ENCODE data around the gene PTK7.

The PTK7 gene

GRCh38 chr6:43175676-43176422 lies 99.7 kb downstream of the PTK7 start:
- no peak overlapping the region for H3K4me3 ChIP-seq (ENCODE audit: low read depth, low read length)
- no peak for TF ChIP-seq CTCF (IDR thresholded peaks at IDR 0.05; ENCODE audit: low read depth, low read length, missing control alignments)
- no peak for DNase-seq (ENCODE audit: low read depth)

GRCh38 chr6:43176423-43176786 lies 100.3 kb downstream of the PTK7 start:
- TF ChIP-seq CTCF (IDR thresholded peaks at IDR 0.05; ENCODE audit: low read depth, low read length, missing control alignments): no peak
- H3K4me3 ChIP-seq (ENCODE audit: low read depth, low read length): no peak overlapping the region

GRCh38 chr6:43178150-43178549 lies 102.0 kb downstream of the PTK7 start:
- DNase-seq (ENCODE audit: low read depth): no peak
- no peak overlapping the region for H3K4me3 ChIP-seq (ENCODE audit: low read depth, low read length)

More at GRCh38 chr6:43176423-43176786, 100.3 kb downstream of the PTK7 start:
- no peak for DNase-seq (ENCODE audit: low read depth)

GRCh38 chr6:43178951-43179830 lies 103.1 kb downstream of the PTK7 start:
- no peak overlapping the region for H3K4me3 ChIP-seq (ENCODE audit: low read depth, low read length)
- no peak for DNase-seq (ENCODE audit: low read depth)
- TF ChIP-seq CTCF (IDR thresholded peaks at IDR 0.05; ENCODE audit: low read depth, low read length, missing control alignments): no peak

More at GRCh38 chr6:43178150-43178549, 102.0 kb downstream of the PTK7 start:
- no peak for TF ChIP-seq CTCF (IDR thresholded peaks at IDR 0.05; ENCODE audit: low read depth, low read length, missing control alignments)

- DNase-seq (ENCODE audit: low read depth): no peak
- no peak overlapping the region for H3K4me3 ChIP-seq (ENCODE audit: low read depth, low read length)
- no peak for TF ChIP-seq CTCF (IDR thresholded peaks at IDR 0.05; ENCODE audit: low read depth, low read length, missing control alignments)
These were observed 103.9 kb downstream of the PTK7 start for GRCh38 chr6:43180058-43180457.

GRCh38 chr6:43180985-43181384 lies 104.9 kb downstream of the PTK7 start:
- no peak for DNase-seq (ENCODE audit: low read depth)
- no peak for TF ChIP-seq CTCF (IDR thresholded peaks at IDR 0.05; ENCODE audit: low read depth, low read length, missing control alignments)
- no peak overlapping the region for H3K4me3 ChIP-seq (ENCODE audit: low read depth, low read length)

Measured in GM12864 (cell line).